Colonic mucosa (tissue), 4 donors: ENCODE results near the gene TMEM231. TPM values are rescaled to one million over a fixed set of nuclear protein-coding genes. Genes with fewer than 3 reads are reported as not detected.

Source experiments
- DNase-seq: peaks from one replicate; pipeline ENCODE4 v3.0.0-alpha.2; 2020
- H3K27ac ChIP-seq: fragments of 200-600 bp; one replicate; pipeline ENCODE4 v1.8.0; 2021
- H3K27me3 ChIP-seq: fragments of 200-600 bp; one replicate; pipeline ENCODE4 v1.8.0; 2021
- H3K36me3 ChIP-seq: fragments of 200-600 bp; one replicate; pipeline ENCODE4 v1.8.0; 2021
- H3K4me1 ChIP-seq: fragments of 200-600 bp; one replicate; pipeline ENCODE4 v1.8.0; 2021; ENCODE audit warnings: mild to moderate bottlenecking
- H3K4me3 ChIP-seq: fragments of 200-600 bp; one replicate; pipeline ENCODE4 v1.8.0; 2021
- H3K9ac ChIP-seq, 2 donors: one replicate each; pipeline ENCODE4 v1.7.0; 2013; ENCODE audit warnings: control low read depth in 2 of 2, low read depth in 2 of 2, low read length in 2 of 2
- H3K9me3 ChIP-seq: fragments of 200-600 bp; one replicate; pipeline ENCODE4 v1.8.0; 2021
- intact Hi-C: fragments of 100-400 bp; cut with DNase I; formaldehyde crosslinking; loops from one replicate; pipeline ENCODE4 v1.14.1; 2022
- total RNA-seq, 2 donors: library from RNA; stranded (reverse); fragmentation: NEBNext Ultra II Directional in 1 of 2; extraction: Animal tissue kit (Norgen Biotek cat#: 25700) in 1 of 2; gene quantifications; one replicate each; pipeline ENCODE4 v1.2.1, GENCODE V29; 2021
- TF ChIP-seq, protein P1 (sequence below): fragments of 200-600 bp; IDR thresholded peaks from one replicate; pipeline ENCODE4 v1.8.0; 2022; ENCODE audit warnings: antibody characterized with exemption, mild to moderate bottlenecking
- donor health status: healthy.
- donor health status: DM: no; HTN: no; CAD: no.
- donor health status: DM: no; HTN: no; CAD: no.

TMEM231 gene
- total RNA-seq, 2 donors from 2014 or later = 4.7 to 6.3 TPM

DNA sequence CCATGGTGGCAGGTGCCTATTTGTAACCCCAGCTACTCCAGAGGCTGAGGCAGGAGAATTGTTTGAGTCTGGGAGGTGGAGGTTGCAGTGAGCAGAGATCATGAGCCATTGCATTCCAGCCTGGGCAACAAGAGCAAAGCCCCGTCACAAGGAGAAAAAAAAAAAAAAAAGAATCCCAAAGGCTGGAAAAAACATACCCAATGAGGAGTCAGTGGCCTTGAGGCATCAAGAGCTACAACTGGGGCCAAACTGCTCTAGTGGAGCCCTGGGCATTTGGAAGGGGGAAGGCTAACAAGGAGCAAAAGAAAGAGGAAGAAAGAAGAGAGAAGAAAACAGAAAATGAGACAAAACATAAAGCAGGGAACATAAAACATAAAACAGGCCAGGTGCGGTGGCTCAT, 67.7 kb downstream of the TMEM231 start:
- Histone ChIP-seq H3K36me3 (no peaks in the 10 kb centered on the region), H3K27me3 (no peaks in the 10 kb centered on the region), H3K27ac (no peak overlapping the region), H3K9me3 (no peaks in the 10 kb centered on the region), H3K4me1 (peaks cover 6% of the 10 kb centered on the region), H3K9ac (no peak overlapping the region), H3K4me3 (no peak overlapping the region)
- TF ChIP-seq, protein P1, sequence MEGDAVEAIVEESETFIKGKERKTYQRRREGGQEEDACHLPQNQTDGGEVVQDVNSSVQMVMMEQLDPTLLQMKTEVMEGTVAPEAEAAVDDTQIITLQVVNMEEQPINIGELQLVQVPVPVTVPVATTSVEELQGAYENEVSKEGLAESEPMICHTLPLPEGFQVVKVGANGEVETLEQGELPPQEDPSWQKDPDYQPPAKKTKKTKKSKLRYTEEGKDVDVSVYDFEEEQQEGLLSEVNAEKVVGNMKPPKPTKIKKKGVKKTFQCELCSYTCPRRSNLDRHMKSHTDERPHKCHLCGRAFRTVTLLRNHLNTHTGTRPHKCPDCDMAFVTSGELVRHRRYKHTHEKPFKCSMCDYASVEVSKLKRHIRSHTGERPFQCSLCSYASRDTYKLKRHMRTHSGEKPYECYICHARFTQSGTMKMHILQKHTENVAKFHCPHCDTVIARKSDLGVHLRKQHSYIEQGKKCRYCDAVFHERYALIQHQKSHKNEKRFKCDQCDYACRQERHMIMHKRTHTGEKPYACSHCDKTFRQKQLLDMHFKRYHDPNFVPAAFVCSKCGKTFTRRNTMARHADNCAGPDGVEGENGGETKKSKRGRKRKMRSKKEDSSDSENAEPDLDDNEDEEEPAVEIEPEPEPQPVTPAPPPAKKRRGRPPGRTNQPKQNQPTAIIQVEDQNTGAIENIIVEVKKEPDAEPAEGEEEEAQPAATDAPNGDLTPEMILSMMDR = no peak
- intact Hi-C loops = no loop called here
- no peak for DNase-seq

Other genes starting within 250 kb of the TMEM231 start
- gene CFDP1, start 122.7 kb downstream of the TMEM231 start, total RNA-seq = 10 to 100 TPM; 61.6 to 75.8 TPM
- gene TMEM170A, start 91.6 kb downstream of the TMEM231 start, total RNA-seq = 10 to 100 TPM; 39.7 to 50.9 TPM
- 1 to 10 TPM; 2.7 to 5.6 TPM for gene CHST6, start 60.8 kb downstream of the TMEM231 start, total RNA-seq
- 100 to 1,000 TPM; 107 to 142 TPM for gene CHST5, start 20.1 kb downstream of the TMEM231 start, total RNA-seq
- 100 to 1,000 TPM in 1 of 2 donors, 10 to 100 TPM in 1; 73.5 to 111 TPM for gene GABARAPL2, start 10.1 kb upstream of the TMEM231 start, total RNA-seq
- gene ADAT1, start 67.0 kb upstream of the TMEM231 start, total RNA-seq = 10 to 100 TPM; 33.0 to 38.8 TPM
- gene KARS1, start 91.4 kb upstream of the TMEM231 start, total RNA-seq = 100 to 1,000 TPM; 102 to 151 TPM
- 10 to 100 TPM; 27.1 to 37.0 TPM for gene TERF2IP, start 91.5 kb upstream of the TMEM231 start, total RNA-seq
- not detected for gene CPHXL2, start 120.8 kb upstream of the TMEM231 start, total RNA-seq
- not detected for gene DUXB, start 145.2 kb upstream of the TMEM231 start, total RNA-seq
- not detected for gene CPHXL, start 170.2 kb upstream of the TMEM231 start, total RNA-seq